Central memory CD8-positive, alpha-beta T cell (primary cell): ENCODE data around the gene GPX3.

Experiments used
- ATAC-seq: fragments of 150-1000 bp; cut with Tn5 transposase; replicated peaks from 2 replicates; pipeline ENCODE4 v1.10.0; 2022; ENCODE audit warnings: mild to moderate bottlenecking, moderate FRiP score, moderate number of reproducible peaks; ENCODE audit not compliant: poor library complexity, severe bottlenecking; ENCODE audit errors: extremely low read depth
- DNase-seq, 2 donors: peaks; one replicate each; pipeline ENCODE4 v3.0.0; 2021; ENCODE audit warnings: low spot score in 2 of 2
- H3K27ac Mint-ChIP-seq: one replicate; pipeline ENCODE4 v1.8.0; 2022; ENCODE audit warnings: low read depth, mild to moderate bottlenecking, moderate library complexity, mixed read lengths
- H3K27me3 Mint-ChIP-seq: one replicate; pipeline ENCODE4 v1.8.0; 2022; ENCODE audit warnings: mixed read lengths
- H3K36me3 Mint-ChIP-seq: one replicate; pipeline ENCODE4 v1.8.0; 2022; ENCODE audit warnings: mild to moderate bottlenecking, moderate library complexity, mixed read lengths; ENCODE audit not compliant: insufficient read depth
- H3K4me1 Mint-ChIP-seq: one replicate; pipeline ENCODE4 v1.8.0; 2022; ENCODE audit warnings: mixed read lengths
- H3K4me3 Mint-ChIP-seq: one replicate; pipeline ENCODE4 v1.8.0; 2022; ENCODE audit warnings: mild to moderate bottlenecking, moderate library complexity, mixed read lengths
- H3K9me3 Mint-ChIP-seq: one replicate; pipeline ENCODE4 v1.8.0; 2022; ENCODE audit warnings: mixed read lengths

Gene GPX3

DNA sequence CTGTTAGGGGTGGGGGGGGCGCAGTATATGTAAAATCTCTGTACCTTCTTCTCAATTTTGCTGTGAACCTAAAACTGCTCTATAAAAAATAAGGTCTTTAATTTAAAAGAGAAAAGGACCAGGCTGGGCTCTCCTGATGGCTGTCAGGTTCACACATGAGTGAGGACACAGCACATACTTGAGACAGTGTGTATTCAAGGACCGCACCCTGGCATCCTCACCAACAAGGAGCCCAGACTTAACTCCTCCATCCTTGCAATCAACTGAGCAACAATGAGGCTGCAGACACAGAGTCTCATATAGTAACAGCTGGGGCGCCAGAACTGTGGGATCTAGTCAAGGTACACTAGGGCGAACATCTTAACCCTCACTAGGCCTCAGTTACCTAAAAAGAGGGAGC lies 50.6 kb downstream of the GPX3 start:
- ATAC-seq: no peak
- H3K9me3 Mint-ChIP-seq: no peaks in the 10 kb centered on the region
- peaks cover 26% of the 10 kb centered on the region for H3K36me3 Mint-ChIP-seq
- H3K27ac Mint-ChIP-seq: no peak overlapping the region
- H3K27me3 Mint-ChIP-seq: no peaks in the 10 kb centered on the region
- DNase-seq: no peak
- H3K4me3 Mint-ChIP-seq: no peak overlapping the region
- peaks cover 76% of the 10 kb centered on the region for H3K4me1 Mint-ChIP-seq

DNA sequence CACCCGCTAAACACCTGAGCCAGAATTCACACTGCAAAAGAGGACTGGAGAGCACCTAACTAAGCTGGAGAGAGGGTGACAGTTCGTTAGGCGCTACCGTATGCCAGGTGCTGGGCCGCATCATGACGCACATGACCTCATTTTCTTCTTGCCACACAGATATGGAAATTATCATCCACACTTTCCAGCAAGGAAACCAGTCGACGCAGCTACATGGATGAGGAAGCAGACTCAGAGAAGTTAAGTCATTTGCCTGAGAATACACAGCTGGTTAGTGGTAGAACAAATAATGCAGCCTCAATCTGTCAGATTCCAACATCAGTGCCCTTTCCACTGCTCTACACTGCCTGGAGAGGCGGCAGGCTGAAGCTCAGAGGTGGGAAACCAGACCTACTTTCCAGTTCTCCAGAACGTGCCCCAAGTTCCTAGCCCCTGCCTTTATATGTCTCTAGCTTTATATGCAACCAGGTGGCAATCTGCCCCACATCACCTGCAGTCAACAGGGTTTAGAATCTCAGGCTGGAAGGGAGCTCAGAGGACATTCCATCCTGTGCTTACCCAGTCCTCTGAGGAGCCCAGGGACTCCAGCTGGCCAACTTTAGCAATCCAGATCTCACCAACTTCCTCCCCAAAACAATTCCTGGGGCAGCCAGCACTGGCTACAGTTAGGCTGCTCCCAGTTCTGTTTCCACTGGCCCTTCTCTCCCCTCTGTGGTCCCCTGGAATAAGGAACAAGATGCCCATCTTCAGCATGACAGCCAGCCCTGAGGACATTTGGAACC lies 51.6 kb downstream of the GPX3 start:
- ATAC-seq: no peak
- Mint-ChIP-seq H3K27ac (peak overlapping the region; percentile 71), H3K9me3 (no peaks in the 10 kb centered on the region), H3K4me1 (peaks cover 77% of the 10 kb centered on the region), H3K4me3 (peak overlapping the region; percentile 31), H3K27me3 (no peaks in the 10 kb centered on the region), H3K36me3 (peaks cover 31% of the 10 kb centered on the region)
- no peak for DNase-seq

- no peaks in the 10 kb centered on the region for H3K27me3 Mint-ChIP-seq
- H3K36me3 Mint-ChIP-seq: peaks cover 33% of the 10 kb centered on the region
- peak overlapping the region; percentile 16 for H3K4me3 Mint-ChIP-seq
- no peak for DNase-seq
- no peak for ATAC-seq
- H3K9me3 Mint-ChIP-seq: no peaks in the 10 kb centered on the region
- peaks cover 77% of the 10 kb centered on the region for H3K4me1 Mint-ChIP-seq
- H3K27ac Mint-ChIP-seq: peak overlapping the region; percentile 71
Observed at GRCh38 chr5:151072630-151073025, 52.2 kb downstream of the GPX3 start.

DNA sequence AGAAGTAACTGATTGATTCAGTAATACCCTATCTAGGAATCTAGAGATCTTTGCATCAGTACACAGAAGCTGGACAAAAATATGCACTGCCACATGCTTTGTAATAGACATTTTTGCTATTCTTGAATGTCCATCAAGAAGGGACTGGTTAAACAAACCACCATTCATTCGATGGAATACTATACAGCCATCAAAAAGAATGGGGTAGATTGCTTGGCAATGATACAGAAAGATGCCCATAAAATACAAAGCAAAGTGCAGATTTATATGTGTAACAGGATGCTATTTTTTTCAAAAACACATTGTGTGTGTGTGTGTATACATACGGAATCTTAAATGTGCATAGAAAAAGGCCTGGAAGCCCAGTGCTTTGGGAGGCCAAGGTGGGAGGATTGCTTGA lies 52.9 kb downstream of the GPX3 start:
- Mint-ChIP-seq H3K9me3 (no peaks in the 10 kb centered on the region), H3K4me3 (no peak overlapping the region), H3K27me3 (no peaks in the 10 kb centered on the region), H3K36me3 (peaks cover 36% of the 10 kb centered on the region), H3K27ac (peak overlapping the region; percentile 69), H3K4me1 (peaks cover 77% of the 10 kb centered on the region)
- no peak for ATAC-seq
- no peak for DNase-seq

DNA sequence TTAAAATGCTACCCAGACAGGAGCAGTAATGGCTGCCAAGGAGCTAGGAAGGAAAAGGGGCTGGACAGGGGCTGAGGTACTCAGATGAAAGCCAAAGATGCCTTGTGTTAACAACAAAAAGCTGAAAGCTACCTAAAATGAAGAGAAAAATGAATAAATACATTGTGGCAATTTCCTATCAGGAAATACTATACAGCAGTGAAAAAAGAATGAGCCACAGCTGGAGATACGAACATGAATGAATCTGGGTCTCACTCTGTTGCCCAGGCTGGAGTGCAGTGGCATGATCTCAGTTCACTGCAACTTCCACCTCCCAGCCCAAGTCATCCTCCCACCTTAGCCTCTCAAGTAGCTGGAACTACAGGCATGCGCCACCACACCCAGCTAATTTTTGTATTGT lies 54.2 kb downstream of the GPX3 start:
- Mint-ChIP-seq H3K36me3 (peaks cover 36% of the 10 kb centered on the region), H3K4me3 (no peak overlapping the region), H3K27me3 (no peaks in the 10 kb centered on the region), H3K4me1 (peaks cover 77% of the 10 kb centered on the region), H3K27ac (peak overlapping the region; percentile 69), H3K9me3 (no peaks in the 10 kb centered on the region)
- no peak for DNase-seq
- ATAC-seq: no peak

DNA sequence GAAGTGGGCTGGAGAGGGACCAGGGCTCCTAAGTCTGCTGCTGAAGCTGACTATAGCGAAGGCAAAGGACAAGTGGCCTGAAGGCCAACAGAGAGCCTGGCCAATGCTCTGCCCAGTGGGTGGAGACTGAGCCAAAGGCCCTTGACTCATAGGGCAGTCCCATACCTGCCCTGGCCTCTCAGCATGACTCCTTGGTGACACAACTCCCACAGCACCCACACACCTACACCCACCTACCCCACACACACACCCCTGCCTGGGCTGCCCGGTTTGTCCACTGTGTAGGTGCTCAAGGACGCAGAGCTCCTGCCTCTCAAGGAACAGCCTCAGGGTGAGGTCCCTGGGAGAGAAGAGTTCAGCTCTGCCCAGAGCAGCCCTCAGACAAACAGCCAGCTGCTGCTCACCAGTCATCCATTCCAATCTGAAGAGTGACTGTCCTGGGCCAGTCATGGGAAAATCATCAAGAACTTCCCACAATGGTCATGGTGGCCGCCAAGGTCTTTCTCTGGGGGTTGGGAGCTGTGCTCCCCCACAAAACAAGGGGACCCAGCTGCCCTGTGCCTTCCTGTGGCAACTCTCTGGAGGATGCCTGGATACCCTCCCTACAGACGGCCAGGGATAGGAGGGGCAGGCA lies 55.4 kb downstream of the GPX3 start:
- H3K27me3 Mint-ChIP-seq: no peaks in the 10 kb centered on the region
- ATAC-seq (no peak), DNase-seq (no peak)
- H3K36me3 Mint-ChIP-seq: peaks cover 43% of the 10 kb centered on the region
- H3K27ac Mint-ChIP-seq: peak overlapping the region; percentile 82
- peaks cover 75% of the 10 kb centered on the region for H3K4me1 Mint-ChIP-seq
- H3K4me3 Mint-ChIP-seq: peak overlapping the region; percentile 74
- H3K9me3 Mint-ChIP-seq: no peaks in the 10 kb centered on the region

GRCh38 chr5:151076616-151077015 lies 56.2 kb downstream of the GPX3 start:
- Mint-ChIP-seq H3K36me3 (peaks cover 45% of the 10 kb centered on the region), H3K9me3 (no peaks in the 10 kb centered on the region), H3K27me3 (no peaks in the 10 kb centered on the region), H3K4me1 (peaks cover 67% of the 10 kb centered on the region), H3K4me3 (peak overlapping the region; percentile 74), H3K27ac (peak overlapping the region; percentile 82)
- DNase-seq (no peak), ATAC-seq (no peak)

DNA sequence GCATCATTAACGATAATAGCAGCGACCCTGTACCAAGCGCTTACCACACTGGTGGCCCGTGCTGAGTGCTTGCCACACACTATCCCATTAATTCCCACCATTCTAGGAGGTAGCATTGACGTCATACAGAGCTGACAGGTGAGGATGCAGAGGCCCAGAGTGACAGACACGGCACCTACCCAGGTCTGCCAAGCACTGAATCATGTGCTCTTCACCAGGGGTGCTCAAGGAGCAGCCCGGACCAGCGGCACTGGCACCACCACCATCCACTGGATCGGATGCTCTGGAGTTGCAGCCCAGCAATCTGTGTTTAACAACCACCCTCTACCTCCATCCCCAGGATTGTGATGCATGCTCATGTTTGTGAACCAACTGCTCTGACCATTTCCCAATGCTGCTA lies 57.0 kb downstream of the GPX3 start:
- Mint-ChIP-seq H3K9me3 (no peaks in the 10 kb centered on the region), H3K4me1 (peaks cover 63% of the 10 kb centered on the region), H3K4me3 (peak overlapping the region; percentile 74), H3K27ac (peak overlapping the region; percentile 86), H3K36me3 (peaks cover 46% of the 10 kb centered on the region), H3K27me3 (no peaks in the 10 kb centered on the region)
- DNase-seq (no peak), ATAC-seq (no peak)

- DNase-seq: no peak
- H3K27me3 Mint-ChIP-seq: no peaks in the 10 kb centered on the region
Observed at GRCh38 chr5:151077967-151078366, 57.6 kb downstream of the GPX3 start.

More at GRCh38 chr5:151077967-151078366, 57.6 kb downstream of the GPX3 start:
- Mint-ChIP-seq H3K4me1 (peaks cover 64% of the 10 kb centered on the region), H3K36me3 (peaks cover 50% of the 10 kb centered on the region), H3K27ac (peak overlapping the region; percentile 86), H3K4me3 (peak overlapping the region; percentile 74), H3K9me3 (no peaks in the 10 kb centered on the region)
- ATAC-seq: no peak
